GM12891 (cell line): Measurements from ENCODE around the gene RAB11FIP3.

Experiments used
- POLR2A ChIP-seq: IDR thresholded peaks from 2 replicates; pipeline ENCODE4 v1.6.1; 2011; ENCODE audit warnings: low read depth, low read length, control low read depth
- POLR2AphosphoS5 ChIP-seq: IDR thresholded peaks from 2 replicates; pipeline ENCODE4 v1.6.1; 2011; ENCODE audit warnings: low read depth, low read length, control low read depth
- POU2F2 ChIP-seq: IDR thresholded peaks from 2 replicates; pipeline ENCODE4 v1.6.1; 2011; ENCODE audit warnings: low read depth, mild to moderate bottlenecking, control low read depth, low read length, moderate library complexity
- SPI1 ChIP-seq: IDR thresholded peaks from 2 replicates; pipeline ENCODE4 v1.6.1; 2011; ENCODE audit warnings: low read depth, low read length, control low read depth
- TAF1 ChIP-seq: IDR thresholded peaks from 2 replicates; pipeline ENCODE4 v1.6.1; 2011; ENCODE audit warnings: low read depth, low read length, control low read depth

DNA sequence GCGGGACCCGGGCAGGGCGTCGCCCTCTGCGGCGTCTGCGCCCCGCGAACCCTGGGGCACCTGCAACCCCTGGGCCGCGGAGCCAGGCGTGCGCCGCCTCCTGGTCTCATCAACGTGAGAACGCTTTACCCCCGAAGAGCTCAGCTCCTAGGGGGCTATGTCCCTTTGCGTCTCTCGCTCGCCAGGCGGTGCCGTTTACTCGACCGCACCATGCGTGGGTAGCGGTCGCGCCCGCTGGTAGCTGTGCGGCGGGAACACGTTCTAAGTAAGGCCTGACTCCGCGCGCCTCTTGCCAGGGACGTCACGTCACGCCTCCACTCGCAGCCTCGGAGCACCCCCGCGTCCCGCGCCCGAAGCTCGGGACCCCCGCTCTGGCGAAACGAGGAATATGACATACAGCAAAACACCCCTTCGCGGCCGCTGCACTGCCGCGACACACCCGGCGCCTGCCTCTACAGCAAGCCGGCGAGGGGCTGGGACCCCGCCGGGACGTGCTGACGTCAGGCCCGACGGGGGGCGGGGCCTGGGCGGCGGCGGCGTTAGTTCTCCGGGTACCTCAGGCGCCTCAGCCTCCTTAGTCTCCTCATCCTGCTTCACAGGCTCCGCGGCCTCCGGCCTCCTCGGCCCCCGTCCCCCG, at the start of gene RAB11FIP3:
- TF ChIP-seq POLR2AphosphoS5 (no peak), POU2F2 (no peak), POLR2A (peak; percentile 47; the same call in 1 of the 2 replicates), TAF1 (0 out of 2 replicates have a peak, but pooled peaks have one; percentile 25), SPI1 (no peak)
